HG02943 (cell line): ENCODE results near the gene SSX2IP.
A peak's percentile ranks its signal among the peaks of the same experiment; 100 is the strongest.
"Not testable (repeated sequence)": the region's sequence is repeated elsewhere in the genome, so short reads cannot be mapped to it uniquely, and the experiment has no call there.

Source experiments
- ATAC-seq: cut with Tn5 transposase; IDR thresholded peaks from one replicate; pipeline ENCODE4 v1.9.1; 2021; ENCODE audit warnings: mild to moderate bottlenecking, low read depth, moderate library complexity; ENCODE audit not compliant: unreplicated experiment

Gene SSX2IP

GRCh38 chr1:84621553-84621952, 68.7 kb downstream of the SSX2IP start:
- no peak for ATAC-seq

GRCh38 chr1:84620720-84621313, 69.4 kb downstream of the SSX2IP start:
- peak; percentile 91 for ATAC-seq

DNA sequence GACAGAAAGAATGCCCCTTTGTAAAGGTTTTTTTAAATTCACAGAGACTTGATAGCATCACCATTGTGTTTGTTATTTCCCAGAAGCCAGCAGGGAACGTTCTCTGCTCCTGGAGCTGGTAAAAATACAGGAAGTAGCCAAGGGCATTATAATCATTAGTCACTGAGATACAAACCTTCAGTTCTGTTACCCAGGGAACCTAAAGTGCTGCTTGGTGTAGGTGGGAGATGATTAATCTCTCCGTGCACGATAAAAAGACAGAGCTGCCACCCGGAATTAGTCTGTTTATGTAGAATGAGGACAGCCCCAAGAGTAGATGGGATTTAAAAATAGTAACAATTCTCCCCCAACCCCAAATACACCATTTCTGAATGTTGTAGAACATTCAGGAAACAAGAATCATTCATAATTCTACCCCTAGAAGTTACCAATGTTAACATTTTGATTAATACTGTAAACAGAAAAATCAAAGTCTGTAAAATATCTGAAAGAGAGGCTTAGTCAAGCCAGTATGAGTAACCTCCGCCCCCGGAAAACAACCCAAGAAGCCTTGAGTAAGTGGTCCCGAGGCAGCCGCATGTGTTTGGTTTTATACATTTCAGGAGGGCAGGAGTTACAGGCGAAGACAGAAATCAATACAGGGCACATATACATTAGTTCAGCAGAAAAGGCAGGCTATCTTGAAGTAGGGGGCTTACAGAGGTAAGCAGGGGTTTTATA, 70.7 kb downstream of the SSX2IP start:
- ATAC-seq: no peak

GRCh38 chr1:84617349-84617748, 72.9 kb downstream of the SSX2IP start:
- ATAC-seq: no peak

DNA sequence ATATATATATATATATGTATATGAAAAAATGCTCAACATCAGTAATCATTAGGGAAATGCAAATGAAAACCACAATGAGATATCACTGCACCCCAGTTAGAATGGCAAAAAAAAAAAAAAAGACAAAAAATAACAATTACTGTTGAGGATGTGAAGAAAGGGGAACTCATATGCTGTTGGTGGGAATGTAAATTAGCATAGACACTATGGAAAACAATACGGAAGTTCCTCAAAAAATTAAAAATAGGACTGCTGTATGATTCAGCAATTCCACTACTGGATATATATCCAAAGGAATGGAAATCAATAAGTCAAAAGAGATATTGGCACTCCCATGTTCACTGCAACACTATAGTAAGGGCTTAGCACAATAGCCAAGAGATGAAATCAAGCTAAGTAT, 74.5 kb downstream of the SSX2IP start:
- ATAC-seq: no peak

DNA sequence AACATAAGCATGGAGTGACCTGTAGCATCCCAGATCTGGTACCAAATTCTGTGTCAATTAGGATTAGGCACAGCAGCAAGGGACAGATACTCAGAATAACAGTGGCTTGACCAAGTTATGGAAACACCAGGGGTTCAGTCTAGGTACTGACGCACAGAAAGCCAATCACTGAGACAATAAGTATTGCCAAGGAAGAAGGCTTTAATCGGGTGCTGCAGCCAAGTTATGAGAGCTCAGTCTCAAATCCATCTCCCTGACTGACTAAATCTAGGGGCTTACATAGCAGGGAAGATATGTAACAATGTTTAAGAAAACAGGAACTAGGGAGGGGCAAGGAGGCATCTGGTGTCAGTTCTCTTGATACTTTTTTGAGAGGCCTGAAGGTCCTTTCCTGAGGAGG, 76.4 kb downstream of the SSX2IP start:
- ATAC-seq: no peak

DNA sequence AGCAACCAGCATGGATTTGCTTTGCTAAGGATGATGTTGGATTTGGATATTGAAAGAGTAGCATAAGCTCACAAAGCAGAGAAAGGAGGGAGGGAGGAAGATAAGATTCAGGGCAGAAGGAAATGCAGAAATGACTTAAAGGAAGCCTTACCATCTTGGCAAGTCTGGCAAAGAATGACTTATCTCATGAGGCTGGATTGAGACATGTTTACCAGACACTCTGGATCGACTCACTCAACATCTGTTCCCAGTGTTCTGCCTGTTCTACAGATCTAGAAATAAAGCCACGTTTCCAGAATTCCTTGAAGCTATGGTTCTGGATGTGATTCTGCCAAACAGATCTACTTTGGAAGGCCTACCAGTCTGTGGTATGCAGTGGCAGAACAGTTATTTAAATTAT, 77.2 kb downstream of the SSX2IP start:
- ATAC-seq: no peak

GRCh38 chr1:84611796-84612195, 78.5 kb downstream of the SSX2IP start:
- no peak for ATAC-seq

DNA sequence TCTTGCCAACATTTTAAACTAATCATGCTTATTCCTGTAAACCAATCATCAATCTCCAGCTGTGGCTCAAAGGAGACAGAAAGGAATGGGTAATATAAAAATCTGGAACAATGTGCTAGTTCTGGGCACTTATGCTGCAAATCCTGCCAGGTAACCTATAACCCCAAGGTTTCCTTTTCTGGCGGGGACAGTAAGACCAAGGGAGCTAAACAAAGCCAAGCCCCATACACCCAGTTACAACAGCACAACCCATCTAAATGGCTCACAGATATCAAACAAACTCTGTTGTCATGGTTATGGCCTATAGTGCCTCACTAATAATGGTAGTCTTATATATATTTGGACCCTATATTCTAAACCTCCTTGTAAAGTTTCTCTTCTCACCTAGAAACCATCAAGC, 79.2 kb downstream of the SSX2IP start:
- ATAC-seq: no peak

DNA sequence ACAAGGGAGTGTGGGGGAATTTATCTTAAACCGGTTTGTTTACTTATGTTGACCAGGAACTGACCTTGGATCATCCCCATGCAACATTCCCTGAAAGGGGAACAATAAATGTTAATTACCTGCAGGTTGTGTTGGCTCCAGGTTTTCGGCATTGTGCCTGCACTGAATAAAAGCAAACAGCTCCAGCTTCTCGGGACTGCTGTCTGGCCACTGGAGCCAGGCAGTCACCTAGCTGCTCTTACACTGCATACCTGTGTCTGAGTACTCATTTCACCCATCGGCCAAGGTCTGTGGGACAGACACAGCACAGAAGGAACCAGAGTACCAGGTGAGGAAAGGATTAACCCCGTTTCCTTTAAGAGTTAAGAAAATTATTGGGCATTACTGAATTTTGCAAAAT, 83.3 kb downstream of the SSX2IP start:
- ATAC-seq: no peak

DNA sequence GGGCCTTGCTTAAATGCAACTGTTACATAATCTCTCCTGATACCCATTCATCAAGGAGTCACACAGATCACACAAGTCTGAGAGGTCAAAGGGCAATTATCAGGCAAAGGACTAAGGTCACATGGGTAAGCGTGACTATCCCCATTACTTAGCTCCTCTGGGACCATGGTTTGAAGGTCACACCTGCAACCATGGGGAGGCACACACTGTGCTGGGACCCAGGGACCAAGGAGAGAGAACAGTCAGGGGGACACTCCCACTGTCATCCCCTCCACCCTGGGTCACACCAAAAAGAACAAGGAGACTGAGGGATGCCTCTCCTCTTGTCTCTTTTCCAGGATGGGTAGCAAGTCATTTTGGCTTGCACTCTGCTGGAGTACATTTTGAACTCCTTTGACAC, 85.1 kb downstream of the SSX2IP start:
- ATAC-seq: no peak

DNA sequence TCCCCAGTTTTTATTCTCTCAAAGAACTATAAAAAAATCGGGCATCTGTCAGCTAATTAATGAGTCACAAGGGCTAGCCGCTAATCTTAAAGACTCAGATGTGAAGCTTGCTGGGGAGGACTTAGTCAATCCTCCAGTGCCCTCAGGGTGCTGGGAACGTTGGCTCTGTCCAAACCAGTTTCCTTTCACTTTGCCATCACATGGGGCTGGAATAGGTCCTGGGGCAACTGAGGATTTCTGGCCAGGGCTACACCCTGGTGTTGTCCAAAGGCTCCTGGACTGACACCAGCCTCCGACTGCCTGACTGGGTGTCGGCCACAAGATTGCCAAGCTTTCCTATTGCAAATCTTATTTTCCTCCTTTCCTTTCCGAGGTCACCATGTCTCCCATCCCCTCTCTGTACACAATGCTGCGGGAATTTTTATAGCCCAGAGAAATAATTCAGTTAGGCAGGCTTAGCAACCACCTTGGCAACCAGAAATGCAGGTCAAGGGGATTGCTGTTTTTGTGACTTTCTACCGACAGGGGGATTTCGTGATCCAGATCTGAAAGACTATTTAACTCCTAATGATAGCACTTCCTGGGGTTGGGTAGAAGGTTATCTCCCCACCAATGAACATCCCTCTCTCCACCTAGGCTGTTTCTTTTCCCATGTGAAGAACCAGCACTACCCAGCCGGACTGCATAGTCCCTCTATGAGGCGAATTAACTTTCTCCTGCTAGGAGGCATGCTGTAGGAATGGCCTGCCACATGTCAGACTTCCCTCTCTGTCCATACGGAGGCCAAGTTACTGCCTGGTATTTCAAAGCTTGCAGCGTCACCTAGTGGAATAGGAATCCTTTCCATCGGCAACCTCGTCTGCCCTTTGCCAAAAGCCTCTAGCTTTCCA, 86.1 kb downstream of the SSX2IP start:
- ATAC-seq: no peak

GRCh38 chr1:84603223-84603622, 87.0 kb downstream of the SSX2IP start:
- ATAC-seq: no peak

- no peak for ATAC-seq
These were observed 89.5 kb downstream of the SSX2IP start for GRCh38 chr1:84600796-84601195.

DNA sequence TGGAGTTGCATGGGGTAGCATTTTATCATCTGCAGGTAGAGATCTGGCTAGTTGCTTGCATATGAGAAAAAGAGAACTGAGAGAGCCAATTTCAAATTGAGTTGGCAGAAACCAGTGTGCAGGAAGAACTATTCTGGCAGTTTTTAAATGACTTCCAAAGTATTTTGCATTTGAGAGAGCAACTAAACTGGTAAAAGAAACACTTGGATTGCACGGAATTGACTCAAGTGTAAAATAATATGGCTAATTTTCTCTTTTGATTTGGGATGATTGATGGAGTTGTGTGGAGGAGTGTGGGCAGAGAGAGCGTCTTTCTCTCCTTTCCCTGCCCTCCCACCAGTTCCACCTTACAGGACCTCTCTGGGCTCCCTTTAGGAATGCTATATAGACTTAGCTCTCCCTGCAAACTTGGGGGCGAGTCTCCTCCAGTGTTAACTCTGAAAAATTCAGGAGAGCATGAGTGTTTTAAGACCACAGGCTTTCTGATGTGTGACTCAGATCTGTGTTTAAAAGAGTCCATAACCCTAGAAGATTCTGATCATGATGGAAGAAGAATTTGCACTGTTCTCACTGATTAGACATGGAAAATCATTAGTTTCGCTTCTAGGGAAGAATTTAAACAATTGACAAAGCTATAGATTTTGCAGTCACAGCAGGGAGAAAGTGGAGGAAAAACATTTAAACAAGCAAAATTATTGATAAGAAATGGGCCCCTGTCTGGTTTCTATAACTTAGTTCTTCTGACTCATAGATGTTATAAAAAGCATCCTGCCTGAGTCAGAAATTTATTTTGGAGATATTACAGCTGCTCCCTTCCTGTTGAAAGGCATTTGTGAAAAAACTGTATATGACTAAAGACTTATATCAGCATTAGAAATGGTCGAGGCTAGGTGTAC, 91.2 kb downstream of the SSX2IP start:
- ATAC-seq: peak; percentile 67

DNA sequence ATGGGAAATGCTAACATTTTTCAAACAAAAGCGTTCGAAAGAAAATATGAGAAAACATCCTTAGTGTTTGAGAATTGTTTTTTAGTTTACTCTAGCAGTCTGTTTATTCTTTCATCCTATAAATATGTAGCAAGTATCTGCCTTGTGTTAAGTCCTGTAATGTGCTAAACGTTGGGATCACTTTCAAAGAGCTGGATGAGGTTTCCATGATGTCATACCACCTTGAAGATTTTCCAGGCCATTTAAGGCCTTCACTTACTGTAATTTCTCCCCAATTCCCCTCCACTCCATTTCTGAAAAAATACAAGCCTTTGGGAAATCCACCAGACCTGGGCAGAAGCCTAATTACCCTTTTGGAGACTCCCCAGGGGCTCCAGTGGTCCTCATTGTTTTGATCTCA, 91.8 kb downstream of the SSX2IP start:
- ATAC-seq: no peak

GRCh38 chr1:84597011-84597410, 93.2 kb downstream of the SSX2IP start:
- no peak for ATAC-seq

- ATAC-seq: not testable (repeated sequence)
These were observed 95.3 kb downstream of the SSX2IP start for GRCh38 chr1:84594959-84595358.
